ENCODE results near the gene VASP.

DNA sequence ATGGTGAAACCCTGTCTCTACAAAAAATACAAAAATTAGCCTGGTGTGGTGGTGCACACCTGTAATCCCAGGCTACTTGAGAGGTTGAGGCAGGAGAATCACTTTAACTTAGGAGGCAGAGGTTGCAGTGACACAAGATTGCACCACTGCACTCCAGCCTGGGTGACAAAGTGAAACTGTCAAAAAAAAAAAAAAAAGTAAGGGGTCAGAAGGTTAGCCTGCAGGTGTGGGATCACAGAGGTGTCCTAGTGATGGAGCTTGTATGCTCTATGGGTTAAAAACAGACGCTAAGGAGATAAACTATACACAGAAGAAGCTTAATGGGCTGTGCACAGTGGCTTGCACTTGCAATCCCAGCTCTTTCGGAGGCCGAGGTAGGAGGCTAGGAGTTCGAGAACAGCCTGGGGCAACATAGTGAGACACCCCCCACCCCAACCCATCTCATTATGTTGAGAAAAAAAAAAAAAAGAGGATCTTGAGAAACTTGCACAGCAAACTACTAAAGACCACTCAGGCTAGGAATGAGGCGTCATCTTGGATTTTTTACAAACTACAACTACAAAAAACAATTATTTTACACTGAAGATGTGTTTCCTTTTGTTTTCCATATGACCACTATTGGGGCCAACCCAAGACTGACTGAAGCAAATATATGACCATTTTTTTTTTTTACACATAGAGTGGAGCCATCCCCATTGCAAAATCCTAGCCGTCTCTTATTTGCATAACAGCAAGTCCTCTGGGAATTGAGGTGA is 31.6 kb upstream of the VASP start:
- TF ChIP-seq, protein P1, sequence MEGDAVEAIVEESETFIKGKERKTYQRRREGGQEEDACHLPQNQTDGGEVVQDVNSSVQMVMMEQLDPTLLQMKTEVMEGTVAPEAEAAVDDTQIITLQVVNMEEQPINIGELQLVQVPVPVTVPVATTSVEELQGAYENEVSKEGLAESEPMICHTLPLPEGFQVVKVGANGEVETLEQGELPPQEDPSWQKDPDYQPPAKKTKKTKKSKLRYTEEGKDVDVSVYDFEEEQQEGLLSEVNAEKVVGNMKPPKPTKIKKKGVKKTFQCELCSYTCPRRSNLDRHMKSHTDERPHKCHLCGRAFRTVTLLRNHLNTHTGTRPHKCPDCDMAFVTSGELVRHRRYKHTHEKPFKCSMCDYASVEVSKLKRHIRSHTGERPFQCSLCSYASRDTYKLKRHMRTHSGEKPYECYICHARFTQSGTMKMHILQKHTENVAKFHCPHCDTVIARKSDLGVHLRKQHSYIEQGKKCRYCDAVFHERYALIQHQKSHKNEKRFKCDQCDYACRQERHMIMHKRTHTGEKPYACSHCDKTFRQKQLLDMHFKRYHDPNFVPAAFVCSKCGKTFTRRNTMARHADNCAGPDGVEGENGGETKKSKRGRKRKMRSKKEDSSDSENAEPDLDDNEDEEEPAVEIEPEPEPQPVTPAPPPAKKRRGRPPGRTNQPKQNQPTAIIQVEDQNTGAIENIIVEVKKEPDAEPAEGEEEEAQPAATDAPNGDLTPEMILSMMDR (IDR thresholded peaks at IDR 0.05) = no peak
- no peak for TF ChIP-seq EZH2phosphoT487 (IDR thresholded peaks at IDR 0.05)

All from neural progenitor cell (in vitro differentiated cells).